ENCODE results near the gene B3GAT1. TPM values are rescaled to one million over a fixed set of nuclear protein-coding genes. Genes with fewer than 3 reads are reported as not detected.

B3GAT1 gene
- total RNA-seq, 1 experiment from 2014 or later, result not detected

GRCh38 chr11:134349802-134350355 lies 62.2 kb downstream of the B3GAT1 start:
- ChIA-PET RAD21 (ENCODE audit: low non-redundant PET in 1 of 2, low total read pairs in 2 of 2, uncharacterized antibody in 2 of 2, unreplicated experiment in 2 of 2) (interaction anchor here in 1 of 2 experiments (0.7 kb wide), 1 partner anchor 300 kb away, joined by 3 read pairs; no protein-coding TSS in a partner anchor), CTCF (no interaction called here), POLR2A (no interaction called here)
- BruUV-seq (replicated peaks), result no TSS peak
- Histone ChIP-seq H3K9me2 (ENCODE audit: insufficient read depth) (no peaks in the 10 kb centered on the region), H3K36me3 (ENCODE audit: control insufficient read depth in 1 of 2, insufficient read depth in 2 of 2, low read length in 2 of 2) (no peaks in the 10 kb centered on the region; a peak in 1 of 4 replicates), H3K27ac (ENCODE audit: low read depth, low read length) (no peak overlapping the region), H2AFZ (ENCODE audit: low read depth, low read length, poor library complexity, severe bottlenecking) (no peak overlapping the region), H3K4me2 (ENCODE audit: low read length) (no peak overlapping the region), H3K4me3 (replicated peaks in 1 of 2; ENCODE audit: low read depth in 1 of 2, low read length in 2 of 2) (no peak overlapping the region), H3K9me3 (ENCODE audit: control insufficient read depth in 1 of 2, insufficient read depth in 1 of 2, low read depth in 1 of 2, low read length in 2 of 2) (no peaks in the 10 kb centered on the region), H3K27me3 (ENCODE audit: insufficient read depth, low read length) (no peaks in the 10 kb centered on the region), H3K4me1 (ENCODE audit: control insufficient read depth in 1 of 2, insufficient read depth in 2 of 2, low read length in 2 of 2) (no peaks in the 10 kb centered on the region), H3K9ac (ENCODE audit: low read length) (no peak overlapping the region), H4K20me1 (ENCODE audit: insufficient read depth) (no peaks in the 10 kb centered on the region), H3K79me2 (ENCODE audit: insufficient read depth, low read length) (no peaks in the 10 kb centered on the region)
- ATAC-seq, result no peak
- intact Hi-C loops (cut with micrococcal nuclease), result no loop called here
- no peak for DNase-seq (ENCODE audit: low read depth, low spot score)
- TF ChIP-seq FOSL1 (IDR thresholded peaks at IDR 0.05; ENCODE audit: low read depth) (no peak), ZBTB33 (IDR thresholded peaks at IDR 0.05; ENCODE audit: extremely low read depth, insufficient replicate concordance, low read length) (no peak), SRF (IDR thresholded peaks at IDR 0.05; ENCODE audit: low read depth) (no peak)
- TF ChIP-seq, protein P1, sequence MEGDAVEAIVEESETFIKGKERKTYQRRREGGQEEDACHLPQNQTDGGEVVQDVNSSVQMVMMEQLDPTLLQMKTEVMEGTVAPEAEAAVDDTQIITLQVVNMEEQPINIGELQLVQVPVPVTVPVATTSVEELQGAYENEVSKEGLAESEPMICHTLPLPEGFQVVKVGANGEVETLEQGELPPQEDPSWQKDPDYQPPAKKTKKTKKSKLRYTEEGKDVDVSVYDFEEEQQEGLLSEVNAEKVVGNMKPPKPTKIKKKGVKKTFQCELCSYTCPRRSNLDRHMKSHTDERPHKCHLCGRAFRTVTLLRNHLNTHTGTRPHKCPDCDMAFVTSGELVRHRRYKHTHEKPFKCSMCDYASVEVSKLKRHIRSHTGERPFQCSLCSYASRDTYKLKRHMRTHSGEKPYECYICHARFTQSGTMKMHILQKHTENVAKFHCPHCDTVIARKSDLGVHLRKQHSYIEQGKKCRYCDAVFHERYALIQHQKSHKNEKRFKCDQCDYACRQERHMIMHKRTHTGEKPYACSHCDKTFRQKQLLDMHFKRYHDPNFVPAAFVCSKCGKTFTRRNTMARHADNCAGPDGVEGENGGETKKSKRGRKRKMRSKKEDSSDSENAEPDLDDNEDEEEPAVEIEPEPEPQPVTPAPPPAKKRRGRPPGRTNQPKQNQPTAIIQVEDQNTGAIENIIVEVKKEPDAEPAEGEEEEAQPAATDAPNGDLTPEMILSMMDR (IDR thresholded peaks at IDR 0.05 in 2 of 3, conservative IDR thresholded peaks at IDR 0.05 in 1 of 3; ENCODE audit: borderline replicate concordance in 1 of 3, insufficient read depth in 1 of 3, low read depth in 2 of 3, low read length in 2 of 3), result no peak

Data from HCT116 (cell line).